T-helper 1 cell treated with Interleukin-12 subunit alpha and Interleukin-12 subunit beta and Interleukin-4 antibody, amounts not matched to agents 30 μg/mL and 1 μg/mL, for 36 hours (primary cell): Measurements from ENCODE around the gene CLDN14.

Experiments used
- H3K27ac Mint-ChIP-seq: one replicate; pipeline ENCODE4 v1.8.0; 2021; ENCODE audit warnings: mild to moderate bottlenecking, mixed read lengths
- H3K27me3 Mint-ChIP-seq: one replicate; pipeline ENCODE4 v1.8.0; 2021; ENCODE audit warnings: low read depth, mixed read lengths
- H3K36me3 Mint-ChIP-seq: one replicate; pipeline ENCODE4 v1.8.0; 2021; ENCODE audit warnings: low read depth, mixed read lengths
- H3K4me1 Mint-ChIP-seq: one replicate; pipeline ENCODE4 v1.8.0; 2021; ENCODE audit warnings: low read depth, mixed read lengths
- H3K4me3 Mint-ChIP-seq: one replicate; pipeline ENCODE4 v1.8.0; 2021; ENCODE audit warnings: mild to moderate bottlenecking, moderate library complexity, mixed read lengths
- H3K9me3 Mint-ChIP-seq: one replicate; pipeline ENCODE4 v1.8.0; 2021; ENCODE audit warnings: mixed read lengths

Gene CLDN14

DNA sequence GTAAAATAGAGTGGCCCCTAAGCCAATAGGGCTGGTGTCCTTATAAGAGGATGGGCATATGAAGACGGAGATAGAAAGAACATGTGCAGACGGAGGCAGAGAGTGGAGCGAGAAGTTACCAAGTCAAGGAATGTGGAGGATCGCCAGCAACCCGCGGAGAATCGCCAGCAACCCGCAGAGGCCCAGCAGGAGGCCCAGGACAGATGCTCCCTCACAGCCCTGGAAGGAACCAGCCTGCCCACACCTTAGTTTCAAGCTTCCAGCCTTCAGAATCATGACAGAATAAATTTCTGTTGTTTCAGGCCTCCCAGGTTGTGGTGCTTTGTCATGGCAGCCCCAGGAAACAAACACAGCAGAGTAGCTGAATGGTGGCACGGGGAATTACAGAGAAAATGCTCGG is 9.6 kb downstream of the CLDN14 start:
- H3K9me3 Mint-ChIP-seq = no peaks in the 10 kb centered on the region
- no peaks in the 10 kb centered on the region for H3K4me1 Mint-ChIP-seq
- no peak overlapping the region for H3K4me3 Mint-ChIP-seq
- H3K27me3 Mint-ChIP-seq = peaks cover 4% of the 10 kb centered on the region
- no peaks in the 10 kb centered on the region for H3K36me3 Mint-ChIP-seq
- H3K27ac Mint-ChIP-seq = no peak overlapping the region

DNA sequence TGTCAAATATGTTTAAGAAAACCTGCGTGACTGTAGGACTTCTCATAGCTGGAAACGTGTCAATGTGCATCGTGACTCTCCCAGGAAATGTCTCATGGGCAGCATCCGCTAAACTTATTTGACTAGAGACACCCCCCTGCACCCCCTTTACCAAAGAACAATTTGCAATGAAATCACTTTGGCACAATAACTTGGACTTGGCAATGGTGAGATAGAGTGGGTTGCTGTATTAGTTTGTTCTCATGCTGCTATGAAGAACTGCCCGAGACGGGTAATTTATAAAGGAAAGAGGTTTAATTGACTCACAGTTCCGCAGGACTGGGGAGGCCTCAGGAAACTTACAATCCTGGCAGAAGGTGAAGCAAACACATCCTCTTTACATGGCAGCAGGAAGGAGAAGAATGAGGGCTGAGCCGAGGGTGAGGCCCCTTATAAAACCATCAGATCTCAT is 13.8 kb downstream of the CLDN14 start:
- Mint-ChIP-seq H3K4me1 (no peaks in the 10 kb centered on the region), H3K4me3 (no peak overlapping the region), H3K36me3 (no peaks in the 10 kb centered on the region), H3K9me3 (no peaks in the 10 kb centered on the region), H3K27ac (no peak overlapping the region), H3K27me3 (peaks cover 4% of the 10 kb centered on the region)

DNA sequence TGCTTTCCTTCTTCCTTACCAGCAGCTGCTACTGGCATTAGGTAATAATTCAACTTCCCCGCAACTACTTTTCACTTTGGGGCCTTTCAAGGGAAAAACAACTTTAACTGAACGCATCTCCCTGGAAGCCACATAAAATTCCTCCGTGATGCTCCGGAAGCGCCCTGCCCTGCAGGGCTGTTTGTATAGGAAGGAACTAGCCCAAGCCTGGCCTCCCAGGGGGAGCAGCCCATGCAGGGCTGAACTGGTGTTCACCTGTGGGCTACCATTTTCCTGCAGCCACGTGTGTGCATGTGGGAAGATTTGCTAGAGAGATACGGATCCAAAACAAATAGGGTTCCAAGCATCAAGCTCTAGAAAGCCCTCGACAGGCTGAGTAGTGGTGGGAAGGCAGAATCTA is 14.4 kb downstream of the CLDN14 start:
- Mint-ChIP-seq H3K27me3 (peaks cover 4% of the 10 kb centered on the region), H3K4me1 (no peaks in the 10 kb centered on the region)

DNA sequence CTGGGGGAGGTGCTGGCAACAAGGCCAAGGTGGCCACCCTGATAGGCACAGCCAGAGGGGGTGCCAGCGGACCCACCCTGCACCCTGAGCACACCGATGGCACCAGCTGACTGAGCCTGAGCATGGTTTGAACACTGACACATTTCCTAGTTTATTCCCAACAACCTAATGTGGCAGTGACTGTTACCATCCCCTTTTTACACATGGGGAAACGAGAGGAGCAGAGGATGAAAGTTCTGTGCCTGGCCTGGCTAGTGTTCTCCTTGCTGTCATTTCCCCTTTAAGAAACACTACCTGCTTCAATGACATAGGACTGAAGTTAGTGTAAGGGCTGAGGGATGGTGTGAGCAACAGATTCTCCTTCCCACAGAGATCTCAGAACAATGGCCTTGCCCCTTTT is 15.3 kb downstream of the CLDN14 start:
- Mint-ChIP-seq H3K4me1 (no peaks in the 10 kb centered on the region), H3K27ac (no peak overlapping the region)

More for the DNA sequence above, 14.4 kb downstream of the CLDN14 start:
- H3K4me3 Mint-ChIP-seq = no peak overlapping the region
- H3K9me3 Mint-ChIP-seq = no peaks in the 10 kb centered on the region
- H3K27ac Mint-ChIP-seq = no peak overlapping the region
- H3K36me3 Mint-ChIP-seq = no peaks in the 10 kb centered on the region

DNA sequence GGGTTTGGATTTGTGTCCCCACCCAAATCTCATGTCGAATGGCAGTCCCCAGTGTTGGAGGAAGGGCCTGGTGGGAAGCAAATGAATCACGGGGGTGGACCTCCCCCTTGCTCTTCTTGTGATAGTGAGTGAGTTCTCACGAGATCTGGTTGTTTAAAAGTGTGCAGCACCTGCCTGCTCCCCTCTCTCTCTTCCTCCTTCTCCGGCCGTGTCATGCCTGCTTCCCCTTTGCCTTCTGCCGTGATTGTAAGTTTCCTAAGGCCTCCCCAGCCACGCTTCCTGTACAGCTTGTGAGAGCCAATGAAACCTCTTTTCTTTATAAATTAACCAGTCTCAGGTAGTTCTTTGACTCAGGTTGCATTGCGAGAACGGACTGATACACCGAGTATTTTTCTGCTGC is 15.9 kb downstream of the CLDN14 start:
- H3K36me3 Mint-ChIP-seq = no peaks in the 10 kb centered on the region
- peaks cover 4% of the 10 kb centered on the region for H3K27me3 Mint-ChIP-seq
- H3K9me3 Mint-ChIP-seq = no peaks in the 10 kb centered on the region
- no peak overlapping the region for H3K4me3 Mint-ChIP-seq
- H3K4me1 Mint-ChIP-seq = no peaks in the 10 kb centered on the region
- H3K27ac Mint-ChIP-seq = no peak overlapping the region

More for the DNA sequence above, 15.3 kb downstream of the CLDN14 start:
- no peaks in the 10 kb centered on the region for H3K9me3 Mint-ChIP-seq
- no peak overlapping the region for H3K4me3 Mint-ChIP-seq
- H3K27me3 Mint-ChIP-seq = peaks cover 4% of the 10 kb centered on the region
- no peaks in the 10 kb centered on the region for H3K36me3 Mint-ChIP-seq

DNA sequence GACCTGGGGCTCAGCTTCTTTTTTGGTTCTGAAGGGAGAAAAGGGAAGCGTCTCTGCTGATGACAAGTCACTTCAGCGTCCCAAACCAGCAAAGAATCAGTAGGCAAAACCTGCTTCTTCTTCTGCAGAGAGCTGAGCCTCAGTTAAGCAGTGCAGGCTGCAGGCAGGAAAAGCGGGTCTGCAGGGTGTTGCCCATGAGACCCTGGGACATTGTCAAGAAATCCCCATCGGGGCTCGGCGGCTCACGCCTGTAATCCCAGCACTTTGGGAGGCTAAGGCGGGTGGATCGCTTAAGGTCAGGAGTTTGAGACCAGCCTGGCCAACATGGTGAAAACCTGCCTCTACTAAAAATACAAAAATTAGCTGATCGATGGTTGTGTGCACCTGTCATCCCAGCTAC is 16.7 kb downstream of the CLDN14 start:
- no peaks in the 10 kb centered on the region for H3K4me1 Mint-ChIP-seq
- H3K27me3 Mint-ChIP-seq = peaks cover 4% of the 10 kb centered on the region
- no peaks in the 10 kb centered on the region for H3K9me3 Mint-ChIP-seq
- no peaks in the 10 kb centered on the region for H3K36me3 Mint-ChIP-seq
- no peak overlapping the region for H3K27ac Mint-ChIP-seq
- no peak overlapping the region for H3K4me3 Mint-ChIP-seq

DNA sequence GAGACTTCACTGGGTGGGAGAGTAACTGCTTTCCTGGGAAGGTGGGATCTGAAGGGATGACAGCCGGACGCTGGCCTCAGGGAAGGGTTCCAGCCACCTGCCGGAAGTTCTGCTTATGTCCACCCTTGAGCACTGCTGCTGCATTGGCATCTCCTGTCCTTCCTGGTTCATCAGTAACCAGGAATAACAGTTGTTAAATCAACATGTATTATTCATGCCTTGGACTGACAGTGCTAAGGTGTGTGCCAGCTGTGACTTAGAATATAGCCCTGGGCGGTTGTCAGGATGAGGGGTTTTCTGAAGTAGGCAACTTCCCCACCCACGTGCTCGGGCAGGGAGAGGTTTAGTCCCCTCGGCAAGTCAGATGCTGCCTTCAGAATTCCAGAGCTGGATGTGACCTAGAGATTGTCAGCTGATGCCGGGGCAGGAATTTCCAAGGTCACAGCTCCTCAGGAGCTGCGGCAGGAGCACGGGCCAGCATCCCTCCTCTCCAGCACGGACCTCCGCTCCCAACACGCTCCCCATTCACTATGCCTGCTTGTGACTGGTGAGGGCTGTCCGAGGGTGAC is 17.9 kb downstream of the CLDN14 start:
- Mint-ChIP-seq H3K36me3 (no peaks in the 10 kb centered on the region), H3K4me3 (no peak overlapping the region), H3K27ac (no peak overlapping the region), H3K9me3 (no peaks in the 10 kb centered on the region), H3K4me1 (no peaks in the 10 kb centered on the region), H3K27me3 (peaks cover 4% of the 10 kb centered on the region)

DNA sequence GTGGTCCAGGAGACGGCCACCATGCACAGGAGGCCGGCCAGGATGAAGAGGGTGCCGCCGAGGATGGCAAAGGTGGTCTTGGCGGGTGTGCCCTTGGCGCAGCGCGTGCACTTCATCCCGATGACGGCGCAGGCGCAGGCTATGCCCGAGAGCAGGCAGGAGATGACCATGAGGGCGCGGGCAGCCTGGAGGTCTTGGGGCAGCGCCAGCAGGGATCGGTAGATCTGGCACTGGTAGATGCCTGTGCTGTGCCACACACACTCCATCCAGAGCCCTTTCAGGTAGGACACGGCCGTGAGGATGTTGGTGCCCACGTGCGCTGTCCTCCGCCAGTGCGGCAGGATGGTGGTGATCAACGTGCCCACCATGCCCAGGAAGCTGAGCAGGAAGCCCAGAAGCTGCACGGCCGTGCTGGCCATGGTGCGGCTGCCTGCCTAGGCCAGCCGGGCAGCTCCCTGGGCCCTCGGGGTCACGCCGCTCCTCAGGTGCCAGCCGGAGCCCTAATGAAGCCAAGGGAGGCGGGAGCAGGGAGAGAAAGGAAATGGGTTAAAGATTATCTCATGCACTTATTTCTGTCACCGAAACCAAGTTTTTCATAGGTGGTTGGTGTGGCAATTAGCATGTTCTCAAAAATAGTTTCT is 18.5 kb downstream of the CLDN14 start:
- Mint-ChIP-seq H3K27ac (no peak overlapping the region), H3K4me1 (no peaks in the 10 kb centered on the region), H3K27me3 (peaks cover under 1% of the 10 kb centered on the region), H3K9me3 (no peaks in the 10 kb centered on the region), H3K36me3 (no peaks in the 10 kb centered on the region), H3K4me3 (no peak overlapping the region)

DNA sequence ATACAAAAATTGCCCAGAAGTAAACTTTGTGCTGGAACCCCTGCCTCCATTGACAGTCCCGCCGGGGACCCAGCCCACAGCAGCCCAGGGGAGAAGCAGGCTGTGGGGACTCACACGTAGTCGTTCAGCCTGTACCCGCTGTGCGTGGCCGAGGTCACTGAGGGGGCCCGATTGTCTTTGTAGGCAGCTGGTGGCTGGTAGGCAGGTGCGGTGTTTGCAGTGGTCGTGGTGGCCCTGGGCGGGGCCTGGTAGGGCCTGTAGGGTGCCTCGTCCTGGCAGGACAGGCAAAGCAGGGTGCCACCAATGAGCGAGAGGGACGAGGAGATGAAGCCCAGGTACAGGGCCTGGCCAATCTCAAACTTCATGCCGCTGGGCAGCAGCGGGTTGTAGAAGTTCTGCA is 19.1 kb downstream of the CLDN14 start:
- no peaks in the 10 kb centered on the region for H3K36me3 Mint-ChIP-seq
- H3K4me3 Mint-ChIP-seq = no peak overlapping the region
- no peaks in the 10 kb centered on the region for H3K27me3 Mint-ChIP-seq
- H3K4me1 Mint-ChIP-seq = no peaks in the 10 kb centered on the region
- H3K9me3 Mint-ChIP-seq = no peaks in the 10 kb centered on the region
- H3K27ac Mint-ChIP-seq = no peak overlapping the region

DNA sequence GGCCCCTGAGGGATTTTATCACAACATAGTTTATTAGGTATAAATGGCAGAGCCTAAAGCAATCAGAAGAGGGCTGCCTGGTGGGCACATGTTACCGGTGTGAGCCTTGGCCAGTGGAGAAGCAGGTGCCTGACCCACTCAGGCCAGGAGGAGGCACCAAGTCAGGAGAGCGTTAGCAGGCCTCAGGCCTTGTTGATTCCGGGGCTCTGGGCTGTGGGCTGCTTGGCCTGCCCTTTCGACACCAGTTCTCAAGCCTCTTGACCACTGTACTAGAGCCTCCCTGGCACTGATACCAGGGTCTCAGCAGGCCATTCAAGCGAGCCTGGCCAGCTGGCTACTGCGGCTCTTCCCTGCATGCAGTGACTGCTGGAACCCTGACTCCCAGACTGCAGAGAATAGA is 20.8 kb downstream of the CLDN14 start:
- H3K4me1 Mint-ChIP-seq = no peaks in the 10 kb centered on the region
- H3K4me3 Mint-ChIP-seq = no peak overlapping the region
- H3K27ac Mint-ChIP-seq = no peak overlapping the region
- peaks cover 4% of the 10 kb centered on the region for H3K27me3 Mint-ChIP-seq
- no peaks in the 10 kb centered on the region for H3K36me3 Mint-ChIP-seq
- no peaks in the 10 kb centered on the region for H3K9me3 Mint-ChIP-seq

DNA sequence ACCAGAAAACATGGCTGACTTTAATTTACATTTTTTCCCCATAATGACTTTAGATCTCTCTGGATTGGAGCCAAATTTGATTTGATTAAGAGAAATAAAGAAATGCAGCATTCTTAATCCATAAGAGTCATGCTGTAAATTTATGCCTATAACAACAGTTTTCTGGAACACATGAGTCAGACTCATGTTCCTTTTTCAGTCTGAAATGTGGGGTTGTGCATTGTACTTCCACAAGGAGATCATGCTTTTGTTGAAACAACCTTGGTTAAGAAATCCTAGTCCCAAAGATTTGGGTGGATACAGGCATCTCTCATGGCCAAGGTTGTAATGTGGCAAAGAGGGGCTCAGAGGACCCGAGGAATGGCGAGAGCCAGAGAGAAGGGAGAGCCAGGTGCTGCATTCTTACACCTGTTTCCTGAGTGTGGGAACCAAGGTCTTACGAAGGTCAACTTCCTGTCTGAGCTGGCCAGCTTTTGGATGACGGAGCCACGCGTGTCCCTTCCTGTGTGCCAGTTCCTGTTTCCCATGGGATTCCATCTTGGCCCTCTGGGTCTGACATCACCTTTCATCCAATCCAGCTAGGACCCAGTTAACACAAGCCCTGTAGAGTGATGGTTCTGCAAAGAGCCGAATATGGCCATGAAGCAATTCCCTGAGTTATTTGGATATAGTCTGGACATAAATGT is 23.1 kb downstream of the CLDN14 start:
- Mint-ChIP-seq H3K4me1 (no peaks in the 10 kb centered on the region), H3K9me3 (no peaks in the 10 kb centered on the region), H3K27me3 (peaks cover 4% of the 10 kb centered on the region), H3K27ac (no peak overlapping the region), H3K4me3 (no peak overlapping the region), H3K36me3 (no peaks in the 10 kb centered on the region)

DNA sequence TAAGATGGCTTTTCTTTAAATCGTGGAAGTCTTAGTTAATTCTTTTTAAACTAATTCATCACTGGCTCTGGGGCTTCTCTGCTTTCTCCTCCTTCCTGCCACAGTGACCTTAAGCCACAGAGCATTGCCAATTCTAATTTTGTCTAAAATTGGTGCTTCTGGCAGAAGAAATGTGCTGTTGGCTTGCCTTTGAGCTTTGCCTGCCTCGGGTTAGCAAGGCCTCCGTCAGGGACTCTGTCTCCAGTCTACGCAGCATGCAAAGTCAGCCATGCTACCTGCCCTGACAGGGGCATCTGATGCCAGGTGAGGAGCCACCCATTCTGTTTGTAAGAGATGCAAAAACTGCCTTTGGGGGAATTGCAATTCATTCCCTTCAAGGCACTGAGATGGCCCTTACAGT is 25.2 kb downstream of the CLDN14 start:
- Mint-ChIP-seq H3K4me3 (no peak overlapping the region), H3K9me3 (no peaks in the 10 kb centered on the region), H3K36me3 (no peaks in the 10 kb centered on the region), H3K27me3 (peaks cover 4% of the 10 kb centered on the region), H3K27ac (no peak overlapping the region), H3K4me1 (no peaks in the 10 kb centered on the region)

DNA sequence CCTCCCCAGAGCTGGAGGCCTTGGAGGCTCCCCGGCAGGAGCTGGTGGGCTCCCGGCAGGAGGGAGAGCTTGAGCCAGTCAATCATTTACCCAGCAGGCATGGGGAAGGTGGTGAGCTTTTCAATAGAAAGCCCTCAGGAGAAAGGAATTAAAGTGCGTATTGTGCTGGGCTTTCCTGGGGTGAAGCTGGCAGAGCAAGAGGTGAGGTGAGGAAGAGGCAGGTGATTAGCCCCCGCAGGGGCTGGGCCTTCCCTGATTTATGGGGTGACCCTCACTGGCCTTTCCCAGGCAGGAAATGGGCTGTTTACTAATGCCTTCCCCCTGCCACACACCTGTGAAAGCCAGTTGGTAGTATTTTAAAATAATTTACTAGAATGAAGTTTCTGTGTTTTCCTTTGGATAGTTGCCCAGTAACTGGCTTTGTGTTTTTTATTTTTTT is 25.8 kb downstream of the CLDN14 start:
- Mint-ChIP-seq H3K4me3 (no peak overlapping the region), H3K9me3 (no peaks in the 10 kb centered on the region)

DNA sequence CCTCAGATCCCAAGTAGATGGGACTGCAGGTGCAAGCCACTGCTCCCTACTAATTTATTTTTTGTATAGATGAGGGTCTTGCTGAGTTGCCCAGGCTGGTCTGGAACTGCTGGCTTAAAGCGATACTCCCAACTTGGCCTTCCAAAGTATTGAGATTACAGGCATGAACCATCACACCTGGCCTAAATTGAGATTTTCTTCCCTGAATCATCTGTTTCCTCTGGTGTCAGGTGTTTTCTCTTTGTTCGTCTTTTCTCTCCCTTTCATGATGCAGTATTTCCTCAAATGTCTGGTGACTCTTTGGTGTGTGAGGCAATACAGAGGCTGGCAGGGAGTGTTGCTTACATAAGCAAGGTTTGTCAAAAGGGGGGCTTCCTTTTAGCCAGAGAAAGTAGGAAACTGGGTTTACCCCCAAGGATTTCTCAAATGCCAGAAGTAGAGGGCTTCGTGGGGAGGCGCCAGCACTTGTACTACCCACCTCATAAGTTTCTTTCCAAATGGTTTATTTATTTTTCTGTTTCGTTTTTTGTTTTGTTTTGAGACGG is 27.6 kb downstream of the CLDN14 start:
- peaks cover 4% of the 10 kb centered on the region for H3K27me3 Mint-ChIP-seq
- H3K4me3 Mint-ChIP-seq = no peak overlapping the region
- H3K36me3 Mint-ChIP-seq = no peaks in the 10 kb centered on the region
- no peaks in the 10 kb centered on the region for H3K9me3 Mint-ChIP-seq
- H3K27ac Mint-ChIP-seq = no peak overlapping the region
- no peaks in the 10 kb centered on the region for H3K4me1 Mint-ChIP-seq

More for the DNA sequence above, 25.8 kb downstream of the CLDN14 start:
- Mint-ChIP-seq H3K4me1 (no peaks in the 10 kb centered on the region), H3K27ac (no peak overlapping the region), H3K27me3 (peaks cover 4% of the 10 kb centered on the region), H3K36me3 (no peaks in the 10 kb centered on the region)

DNA sequence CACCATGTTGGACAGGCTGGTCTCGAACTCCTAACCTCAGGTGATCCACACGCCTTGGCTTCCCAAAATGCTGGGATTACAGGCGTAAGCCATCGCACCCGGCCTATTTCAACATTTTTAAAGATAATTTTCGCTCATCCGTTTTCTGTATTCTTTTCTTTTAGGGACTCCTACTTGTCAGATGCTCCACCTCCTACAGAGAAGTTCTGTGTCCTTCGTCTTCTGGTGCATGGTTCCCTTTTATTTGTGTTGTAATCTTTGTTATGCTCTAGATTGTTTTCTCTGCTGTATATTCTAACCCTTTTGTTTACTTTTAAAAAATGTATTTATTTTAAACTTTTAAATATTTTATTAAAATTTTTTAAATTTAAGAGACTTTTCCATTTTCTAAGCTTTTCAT is 28.4 kb downstream of the CLDN14 start:
- H3K9me3 Mint-ChIP-seq = no peaks in the 10 kb centered on the region
- H3K36me3 Mint-ChIP-seq = no peaks in the 10 kb centered on the region
- no peak overlapping the region for H3K4me3 Mint-ChIP-seq
- H3K27ac Mint-ChIP-seq = no peak overlapping the region
- H3K27me3 Mint-ChIP-seq = peaks cover 4% of the 10 kb centered on the region
- H3K4me1 Mint-ChIP-seq = no peaks in the 10 kb centered on the region
